Measurements from ENCODE around the gene CGB5.
"Not testable (repeated sequence)": the region's sequence is repeated elsewhere in the genome, so short reads cannot be mapped to it uniquely, and the experiment has no call there.

CGB5 gene

DNA sequence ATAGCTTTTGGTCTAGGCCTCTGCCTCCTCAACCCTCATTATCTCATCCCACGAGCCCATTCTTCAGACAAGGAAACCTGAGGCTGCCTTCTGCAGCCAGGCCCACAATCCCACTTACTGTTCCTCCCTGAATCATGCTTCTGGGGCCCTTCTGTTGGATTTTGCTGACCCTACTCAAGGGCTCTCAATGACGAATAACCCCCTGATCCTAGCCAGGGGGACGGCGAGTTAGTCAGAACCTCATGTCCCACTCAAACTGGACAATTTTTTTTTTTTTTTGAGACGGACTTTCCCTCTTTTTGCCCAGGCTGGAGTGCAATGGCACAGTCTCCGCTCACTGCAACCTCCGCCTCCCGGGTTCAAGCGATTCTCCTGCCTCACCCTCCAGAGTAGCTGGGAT, 21.5 kb upstream of the CGB5 start:
- no peak for DNase-seq

GRCh38 chr19:49024233-49024632, 19.4 kb upstream of the CGB5 start, which contains the start of gene CGB3:
Gene CGB3, minus strand, starts transcription at chr19:49024333. Its CDS starts 362 bp downstream, at chr19:49023971.
- not testable (repeated sequence) for DNase-seq

DNA sequence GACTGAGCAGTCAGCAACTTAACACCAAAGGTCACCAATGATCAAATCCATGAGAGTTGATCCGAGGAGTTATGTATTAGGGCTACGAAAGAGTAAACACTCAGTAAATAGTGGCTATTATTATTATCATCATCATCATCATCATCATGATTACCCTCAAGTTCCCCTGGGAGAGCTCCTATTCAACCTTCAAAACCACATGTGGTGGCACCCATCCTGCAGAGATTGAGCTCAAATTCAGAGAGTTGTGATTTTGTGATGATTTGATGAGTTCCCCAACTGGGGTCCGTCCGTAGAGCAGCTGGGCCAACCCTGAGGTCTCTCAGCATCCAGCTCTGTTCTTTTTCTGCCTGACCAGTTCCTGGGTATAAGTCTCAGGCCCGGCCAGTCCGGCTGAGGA, 18.6 kb upstream of the CGB5 start:
- DNase-seq = not testable (repeated sequence)

- DNase-seq = not testable (repeated sequence)
Observed at GRCh38 chr19:49025599-49025998, 18.0 kb upstream of the CGB5 start.

DNA sequence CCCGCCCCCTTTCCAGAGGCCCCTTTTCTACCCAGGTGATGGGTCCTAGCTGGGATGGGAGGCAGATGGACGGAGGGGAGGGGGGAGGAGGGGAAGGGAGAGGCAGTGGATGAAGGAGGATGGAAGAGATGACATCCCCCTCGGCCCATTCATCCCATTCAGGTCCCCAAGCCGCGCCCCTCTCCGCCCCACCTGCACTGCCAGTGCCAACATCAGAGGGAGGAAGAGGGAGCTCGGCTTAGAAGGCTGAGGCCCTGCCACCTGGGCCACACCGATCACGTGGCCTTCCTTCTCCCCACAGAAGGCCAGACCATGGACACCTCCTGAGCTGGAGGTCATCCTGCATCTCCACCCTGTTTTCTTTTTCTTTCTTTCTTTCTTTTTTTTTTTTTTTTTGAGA, 15.0 kb upstream of the CGB5 start:
- not testable (repeated sequence) for DNase-seq

DNA sequence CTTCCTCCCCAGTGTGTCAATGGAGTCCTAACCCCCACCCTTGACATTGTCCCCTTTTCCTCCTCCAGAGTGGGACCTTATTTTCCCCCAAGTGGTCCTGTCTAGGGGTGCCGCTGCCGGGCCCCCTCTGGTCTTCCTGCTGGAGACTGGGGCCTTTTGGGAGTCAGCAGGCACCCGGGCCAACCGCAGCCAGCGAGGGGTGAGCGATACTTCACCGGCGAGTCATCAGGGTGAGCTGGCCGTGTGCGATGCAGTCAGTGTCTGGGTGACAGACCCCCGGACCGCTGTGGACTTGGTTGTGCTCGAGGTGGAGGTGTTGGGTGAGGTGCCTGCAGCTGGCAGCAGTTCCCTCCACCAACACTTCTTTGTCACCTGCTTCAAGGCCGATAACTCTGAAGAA, 13.9 kb upstream of the CGB5 start:
- DNase-seq = not testable (repeated sequence)

DNA sequence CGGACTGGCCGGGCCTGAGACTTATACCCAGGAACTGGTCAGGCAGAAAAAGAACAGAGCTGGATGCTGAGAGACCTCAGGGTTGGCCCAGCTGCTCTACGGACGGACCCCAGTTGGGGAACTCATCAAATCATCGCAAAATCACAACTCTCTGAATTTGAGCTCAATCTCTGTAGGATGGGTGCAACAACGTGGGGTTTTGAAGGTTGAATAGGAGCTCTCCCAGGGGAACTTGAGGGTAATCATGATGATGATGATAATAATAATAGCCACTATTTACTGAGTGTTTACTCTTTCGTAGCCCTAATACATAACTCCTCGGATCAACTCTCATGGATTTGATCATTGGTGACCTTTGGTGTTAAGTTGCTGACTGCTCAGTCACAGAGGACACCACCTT, 13.3 kb upstream of the CGB5 start:
- DNase-seq = not testable (repeated sequence)

DNA sequence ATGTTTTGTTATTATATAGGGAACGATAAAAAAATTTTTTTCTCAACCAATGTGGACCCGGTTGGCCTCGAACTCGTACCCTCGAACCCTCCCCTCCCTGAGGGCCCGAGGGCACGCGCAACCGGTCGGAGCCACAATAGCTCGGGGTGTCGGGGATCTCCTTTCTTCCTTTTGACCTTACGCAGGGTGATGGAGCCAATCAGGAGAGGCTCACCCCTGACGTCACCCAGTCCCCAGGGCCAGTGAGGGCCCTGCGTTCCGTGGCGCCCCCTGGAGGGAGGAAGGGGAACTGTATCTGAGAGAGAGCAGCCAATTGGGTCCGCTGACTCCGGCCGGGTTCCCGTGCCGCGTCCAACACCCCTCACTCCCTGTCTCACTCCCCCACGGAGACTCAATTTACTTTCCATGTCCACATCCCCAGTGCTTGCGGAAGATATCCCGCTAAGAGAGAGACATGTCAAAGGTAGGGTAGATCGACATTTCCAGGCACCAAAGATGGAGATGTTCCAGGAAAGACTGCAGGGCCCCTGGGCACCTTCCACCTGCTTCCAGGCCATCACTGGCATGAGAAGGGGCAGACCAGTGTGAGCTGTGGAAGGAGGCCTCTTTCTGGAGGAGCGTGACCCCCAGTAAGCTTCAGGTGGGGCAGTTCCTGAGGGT, 11.9 kb upstream of the CGB5 start, which contains the start of gene CGB2:
CGB2 (plus strand) TSS at position 249 of the 660 bp plus-strand sequence; CDS start at position 455, 206 bp downstream.
- peak; percentile 25 to 26 for DNase-seq

DNA sequence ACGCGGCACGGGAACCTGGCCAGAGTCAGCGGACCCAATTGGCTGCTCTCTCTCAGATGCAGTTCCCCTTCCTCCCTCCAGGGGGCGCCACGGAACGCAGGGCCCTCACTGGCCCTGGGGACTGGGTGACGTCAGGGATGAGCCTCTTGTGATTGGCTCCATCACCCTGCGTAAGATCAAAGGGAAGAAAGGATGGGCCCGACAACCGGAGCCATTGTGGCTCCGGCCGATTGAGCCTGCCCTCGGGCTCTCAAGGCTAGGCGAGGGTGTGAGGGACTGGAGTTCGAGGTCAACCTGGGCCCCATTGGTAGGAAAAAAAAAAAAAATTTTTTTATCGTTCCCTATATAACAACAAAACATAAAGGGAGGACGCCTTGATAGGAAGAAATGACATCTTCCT, 6.8 kb upstream of the CGB5 start, which contains the start of gene CGB1:
CGB1 (minus strand) TSS at position 81 of the 400 bp plus-strand sequence. CDS start 184 bp downstream, outside the sequence.
- not testable (repeated sequence) for DNase-seq

- DNase-seq = not testable (repeated sequence)
Observed at GRCh38 chr19:49038111-49038510, 5.5 kb upstream of the CGB5 start.

GRCh38 chr19:49038557-49039276, 4.9 kb upstream of the CGB5 start:
- DNase-seq = not testable (repeated sequence)

GRCh38 chr19:49039736-49040135, 3.9 kb upstream of the CGB5 start:
- not testable (repeated sequence) for DNase-seq

DNA sequence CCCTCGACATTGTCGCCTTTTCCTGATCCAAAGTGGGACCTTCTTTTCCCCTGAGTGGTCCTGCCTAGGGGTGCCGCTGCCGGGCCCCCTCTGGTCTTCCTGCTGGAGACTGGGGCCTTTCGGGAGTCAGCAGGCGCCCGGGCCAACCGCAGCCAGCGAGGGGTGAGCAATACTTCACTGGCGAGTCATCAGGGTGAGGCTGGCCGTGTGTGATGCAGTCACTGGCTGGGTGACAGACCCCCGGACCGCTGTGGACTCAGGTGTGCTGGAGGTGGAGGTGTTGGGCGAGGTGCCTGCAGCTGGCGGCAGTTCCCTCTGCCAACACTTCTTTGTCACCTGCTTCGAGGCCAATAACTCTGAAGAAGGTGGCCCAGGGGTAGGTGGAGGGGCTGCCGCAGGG, 1.5 kb upstream of the CGB5 start:
- no peak for DNase-seq

DNA sequence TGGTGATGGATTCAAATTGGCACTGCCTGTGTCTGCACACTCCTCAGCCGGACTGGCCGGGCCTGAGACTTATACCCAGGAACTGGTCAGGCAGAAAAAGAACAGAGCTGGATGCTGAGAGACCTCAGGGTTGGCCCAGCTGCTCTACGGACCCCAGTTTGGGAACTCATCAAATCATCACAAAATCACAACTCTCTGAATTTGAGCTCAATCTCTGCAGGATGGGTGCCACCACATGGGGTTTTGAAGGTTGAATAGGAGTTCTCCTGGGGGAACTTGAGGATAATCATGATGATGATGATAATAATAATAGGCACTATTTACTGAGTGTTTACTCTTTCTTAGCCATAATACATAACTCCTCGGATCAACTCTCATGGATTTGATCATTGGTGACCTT, 982 bp upstream of the CGB5 start:
- DNase-seq = not testable (repeated sequence)

DNA sequence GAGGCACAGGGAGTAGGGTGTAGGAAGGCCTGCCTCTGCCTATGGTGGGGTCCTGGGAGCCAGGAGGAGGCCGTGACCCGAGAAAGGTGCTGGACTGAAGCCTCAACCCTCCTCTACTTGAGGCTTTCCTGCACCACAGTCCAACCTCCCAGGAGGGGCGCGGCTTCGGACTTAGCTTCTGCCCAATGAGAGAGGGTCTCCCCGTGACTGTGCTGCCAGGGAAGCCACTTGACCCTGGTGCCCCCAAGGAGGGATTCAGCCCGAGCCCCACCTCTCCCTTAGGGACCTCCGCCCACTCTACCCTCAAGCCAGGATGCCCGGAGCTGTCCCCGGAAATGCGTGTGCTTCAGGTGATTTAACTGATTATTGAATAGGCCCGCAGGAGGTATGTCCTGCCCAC, 5.4 kb downstream of the CGB5 start, which contains the start of gene CGB8:
CGB8 (minus strand) TSS at position 101 of the 400 bp plus-strand sequence. CDS start 372 bp downstream, outside the sequence.
- not testable (repeated sequence) for DNase-seq

- DNase-seq = not testable (repeated sequence)
Observed at GRCh38 chr19:49049834-49050233, 6.2 kb downstream of the CGB5 start.

GRCh38 chr19:49050376-49051033, 6.9 kb downstream of the CGB5 start:
- not testable (repeated sequence) for DNase-seq

DNA sequence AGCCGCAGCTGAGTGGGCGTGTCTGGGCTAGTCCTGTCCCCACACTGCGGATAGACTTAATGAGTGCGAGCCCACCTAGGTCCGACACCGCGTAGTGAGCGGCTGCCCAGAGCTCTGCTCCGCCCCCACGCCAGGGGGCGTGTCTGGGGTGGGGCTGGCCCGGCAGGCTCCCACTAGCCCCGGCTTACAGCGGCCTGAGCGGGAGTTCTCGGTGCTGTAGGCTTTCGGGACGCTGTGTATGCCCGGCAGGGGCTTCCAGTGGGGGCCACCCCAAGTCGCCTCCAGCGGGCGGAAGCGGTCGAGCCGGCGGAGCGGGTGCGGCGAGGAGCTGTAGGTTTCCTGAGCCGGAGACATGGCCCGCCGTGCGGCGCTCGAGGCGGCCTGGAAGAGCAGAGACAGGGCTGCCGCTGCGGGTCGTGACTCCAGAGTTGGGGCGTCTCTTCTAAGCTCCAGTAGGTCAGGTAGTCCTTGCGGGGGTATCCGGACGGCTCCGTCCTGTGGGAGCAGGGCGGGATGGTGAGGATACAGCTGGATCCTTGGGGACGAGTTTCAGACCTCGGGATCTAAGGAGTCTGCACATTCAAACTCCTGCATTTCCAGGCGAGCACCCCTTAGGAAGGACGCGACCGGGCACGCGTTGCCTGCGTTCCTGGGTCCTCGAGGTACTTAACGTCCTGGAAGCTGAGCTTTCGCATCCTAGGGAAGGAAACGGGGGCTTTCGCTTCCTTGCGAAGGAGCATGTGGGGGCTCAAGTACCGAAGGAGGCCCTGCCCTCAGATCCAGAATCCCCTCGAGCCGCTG, 12.7 kb downstream of the CGB5 start:
- DNase-seq = peak; percentile 29

GRCh38 chr19:49056902-49057596, 13.4 kb downstream of the CGB5 start:
- DNase-seq = not testable (repeated sequence)

- peak; percentile 18 to 32 for DNase-seq
Observed at GRCh38 chr19:49057636-49058234, 14.1 kb downstream of the CGB5 start, which contains the start of gene CGB7. Gene CGB7, minus strand, starts transcription at chr19:49057749. Its CDS starts 2,374 bp downstream, at chr19:49055375.

DNA sequence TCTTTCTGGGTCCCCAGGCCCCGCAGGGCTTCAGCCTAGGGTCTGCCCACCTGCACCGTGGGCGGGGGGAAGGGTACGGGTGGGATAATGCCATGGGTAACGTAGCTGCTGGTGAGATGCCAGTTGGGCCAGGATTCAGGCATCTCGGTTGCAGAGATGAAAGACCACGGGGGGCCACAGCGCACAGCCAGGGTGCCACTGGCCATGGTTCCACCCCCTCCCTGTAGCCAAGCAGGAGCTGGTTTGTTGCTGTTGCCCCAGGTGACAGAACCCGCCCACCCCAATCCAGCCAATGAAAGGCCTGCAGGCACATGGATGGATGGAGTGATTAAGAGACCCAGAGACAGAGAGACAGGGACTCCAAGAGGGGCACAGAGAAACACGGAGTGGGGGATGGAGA, 14.9 kb downstream of the CGB5 start:
- DNase-seq = no peak

Measured in activated CD4-positive, alpha-beta T cell treated with anti-CD3 and anti-CD28 coated beads, Interleukin-2, amount 50 U/mL, for 4 hours (primary cell).